Effector memory CD4-positive, alpha-beta T cell (primary cell): Measurements from ENCODE around the gene MAN2B2.

ENCODE experiments used
- DNase-seq, 3 donors: peaks; one replicate each; pipeline ENCODE4 v3.0.0-alpha.2; 2020
- H3K27ac ChIP-seq: 2 replicates; pipeline ENCODE4 v1.7.0; 2013; ENCODE audit warnings: mild to moderate bottlenecking, low read length, moderate library complexity; ENCODE audit not compliant: insufficient read depth, poor library complexity, severe bottlenecking
- H3K27me3 ChIP-seq: replicated peaks from 2 replicates; pipeline ENCODE4 v1.7.0; 2013; ENCODE audit warnings: mild to moderate bottlenecking, low read length; ENCODE audit not compliant: insufficient read depth, control insufficient read depth, poor library complexity, severe bottlenecking
- H3K36me3 ChIP-seq: 2 replicates; pipeline ENCODE4 v1.7.0; 2013; ENCODE audit warnings: mild to moderate bottlenecking, low read length, moderate library complexity; ENCODE audit not compliant: control insufficient read depth, insufficient read depth
- H3K4me1 ChIP-seq: 2 replicates; pipeline ENCODE4 v1.7.0; 2013; ENCODE audit warnings: low read length, mild to moderate bottlenecking; ENCODE audit not compliant: control insufficient read depth, insufficient read depth, poor library complexity, severe bottlenecking
- H3K4me3 ChIP-seq: 2 replicates; pipeline ENCODE4 v1.7.0; 2013; ENCODE audit warnings: low read length, low read depth, mild to moderate bottlenecking; ENCODE audit not compliant: insufficient read depth, poor library complexity, severe bottlenecking
- H3K9me3 ChIP-seq: 2 replicates; pipeline ENCODE4 v1.7.0; 2013; ENCODE audit warnings: mild to moderate bottlenecking, low read length, moderate library complexity; ENCODE audit not compliant: control insufficient read depth

MAN2B2 gene

DNA sequence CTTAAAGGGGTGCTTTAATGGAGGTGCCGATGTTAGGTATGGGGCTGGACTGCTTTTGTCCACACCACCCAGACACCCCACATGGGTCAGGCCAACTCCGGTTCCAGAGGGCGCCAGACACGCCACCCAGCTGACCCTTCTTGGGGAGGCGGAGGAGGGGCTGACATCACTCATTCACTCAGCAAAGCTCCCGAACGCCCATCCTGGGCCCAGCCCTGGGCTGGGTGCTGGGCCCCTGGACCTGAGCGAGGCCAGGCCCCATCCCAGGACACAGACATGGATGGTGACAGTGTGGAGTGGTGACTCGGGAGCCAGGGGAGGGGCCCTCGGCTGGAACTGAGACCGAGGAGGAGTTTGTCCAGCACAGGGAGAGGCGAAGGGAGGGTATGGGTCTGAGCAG lies 28.1 kb downstream of the MAN2B2 start:
- Histone ChIP-seq H3K9me3 (peaks cover 4% of the 10 kb centered on the region), H3K4me1 (no peaks in the 10 kb centered on the region), H3K27me3 (no peaks in the 10 kb centered on the region), H3K36me3 (peaks cover 81% of the 10 kb centered on the region), H3K4me3 (no peak overlapping the region), H3K27ac (no peak overlapping the region)
- no peak for DNase-seq

DNA sequence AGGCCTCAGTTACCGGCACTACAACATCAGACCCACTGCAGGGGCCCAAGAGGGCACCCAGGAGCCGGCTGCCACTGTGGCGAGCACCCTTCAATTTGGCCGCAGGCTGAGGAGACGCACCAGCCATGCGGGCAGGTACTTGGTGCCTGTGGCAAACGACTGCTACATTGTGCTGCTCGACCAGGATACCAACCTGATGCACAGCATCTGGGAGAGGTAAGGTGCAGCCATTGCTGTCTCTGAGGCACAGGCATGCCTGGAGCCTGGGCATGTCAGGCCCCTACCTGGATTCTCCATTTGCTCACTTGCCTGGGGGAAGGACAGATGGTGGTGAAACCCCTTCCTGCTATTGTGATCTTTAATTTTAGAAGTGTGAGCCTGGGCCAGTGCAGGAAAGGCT lies 30.1 kb downstream of the MAN2B2 start:
- Histone ChIP-seq H3K4me1 (no peaks in the 10 kb centered on the region), H3K4me3 (no peak overlapping the region), H3K36me3 (peaks cover 91% of the 10 kb centered on the region), H3K27me3 (no peaks in the 10 kb centered on the region), H3K9me3 (peaks cover 4% of the 10 kb centered on the region), H3K27ac (no peak overlapping the region)
- no peak for DNase-seq

DNA sequence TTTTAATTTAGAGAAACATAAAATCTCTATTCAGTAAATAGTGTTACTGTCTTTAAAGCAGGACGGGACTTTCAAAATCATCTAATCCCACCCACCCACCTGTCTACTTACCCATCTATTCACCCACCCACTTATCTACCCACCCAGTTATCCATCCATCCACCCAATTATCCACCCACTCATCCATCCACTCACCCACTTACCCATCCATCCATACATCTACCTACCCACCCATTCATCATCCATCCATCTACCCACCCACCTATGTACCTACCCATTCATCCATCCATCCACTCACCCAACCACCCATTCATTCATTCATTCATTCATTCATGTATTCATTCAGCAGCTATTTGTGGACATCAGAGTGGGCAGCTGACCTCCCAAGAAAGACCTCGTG lies 30.6 kb downstream of the MAN2B2 start:
- no peaks in the 10 kb centered on the region for H3K27me3 ChIP-seq
- DNase-seq = no peak
- peaks cover 4% of the 10 kb centered on the region for H3K9me3 ChIP-seq
- H3K4me3 ChIP-seq = no peak overlapping the region
- H3K36me3 ChIP-seq = peaks cover 94% of the 10 kb centered on the region
- no peak overlapping the region for H3K27ac ChIP-seq
- H3K4me1 ChIP-seq = no peaks in the 10 kb centered on the region

DNA sequence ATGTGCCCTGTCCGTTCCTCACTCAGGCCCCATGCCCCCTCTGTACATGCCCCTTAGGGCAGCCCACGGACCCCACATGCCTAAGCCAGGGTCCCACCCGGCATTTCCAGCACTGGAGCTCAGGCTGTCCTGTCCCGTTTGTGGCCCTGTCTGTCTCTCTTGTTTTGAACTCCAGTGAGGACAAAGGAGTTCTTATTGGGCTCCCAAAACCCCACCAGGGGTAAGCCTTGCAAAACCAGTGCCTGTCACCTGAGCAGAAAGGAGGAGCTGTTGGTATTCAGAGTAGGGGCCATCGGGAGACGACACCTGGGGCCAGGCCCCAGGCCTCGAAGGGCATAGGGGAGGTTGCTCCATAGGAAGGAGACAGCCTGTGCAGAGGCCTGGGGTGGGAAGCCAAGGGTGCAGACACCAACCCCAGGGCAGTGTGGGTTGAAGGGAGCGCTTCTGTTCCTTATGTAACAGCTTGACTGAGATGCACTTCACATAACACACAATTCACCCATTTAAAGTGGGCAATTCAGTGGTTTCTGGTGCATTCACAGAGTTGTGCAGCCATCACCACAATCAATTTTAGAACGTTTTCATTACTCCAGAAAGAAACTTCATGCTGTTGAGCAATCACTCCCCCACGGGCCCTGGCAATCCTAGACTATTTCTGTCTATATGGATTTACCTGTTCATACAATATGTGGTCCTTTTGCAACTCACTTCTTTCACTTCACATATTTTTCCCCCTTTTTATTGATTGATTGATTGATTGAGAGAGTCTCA lies 31.7 kb downstream of the MAN2B2 start:
- H3K36me3 ChIP-seq = peaks cover 94% of the 10 kb centered on the region

DNA sequence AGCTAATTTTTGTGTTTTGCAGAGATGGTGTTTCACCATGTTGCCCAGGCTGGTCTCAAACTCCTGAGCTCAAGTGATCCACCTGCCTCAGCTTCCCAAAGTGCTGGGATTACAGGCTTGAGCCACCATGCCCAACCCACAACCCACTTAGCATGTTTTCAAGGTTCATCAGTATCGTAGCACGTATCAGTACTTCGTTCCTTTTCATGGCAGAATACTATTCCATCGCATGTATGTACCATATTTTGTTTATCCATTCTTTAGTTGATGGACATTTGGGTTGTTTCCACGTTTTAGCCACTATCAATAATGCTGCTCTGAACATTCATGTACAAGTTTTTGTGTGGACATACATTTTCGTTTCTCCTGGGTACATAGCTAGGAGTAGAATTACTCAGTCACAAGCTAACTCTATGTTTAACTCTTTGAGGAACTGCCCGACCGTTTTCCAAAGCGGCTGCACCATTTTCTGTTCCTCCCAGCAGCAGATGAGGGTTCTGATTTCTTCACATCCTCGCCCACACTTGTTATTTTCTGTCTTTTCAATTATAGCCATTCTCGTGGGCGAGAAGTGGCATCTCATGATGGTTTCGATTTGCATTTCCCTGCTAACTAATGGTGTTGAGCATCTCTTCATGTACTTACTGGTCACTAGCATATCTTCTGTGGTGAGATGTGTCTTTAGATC lies 32.5 kb downstream of the MAN2B2 start:
- Histone ChIP-seq H3K27ac (no peak overlapping the region), H3K36me3 (peaks cover 92% of the 10 kb centered on the region), H3K4me1 (no peaks in the 10 kb centered on the region), H3K4me3 (no peak overlapping the region), H3K9me3 (peaks cover 4% of the 10 kb centered on the region), H3K27me3 (no peaks in the 10 kb centered on the region)
- no peak for DNase-seq

More for the DNA sequence above, 31.7 kb downstream of the MAN2B2 start:
- Histone ChIP-seq H3K9me3 (peaks cover 4% of the 10 kb centered on the region), H3K4me1 (no peaks in the 10 kb centered on the region), H3K27ac (no peak overlapping the region), H3K27me3 (no peaks in the 10 kb centered on the region), H3K4me3 (no peak overlapping the region)
- no peak for DNase-seq

DNA sequence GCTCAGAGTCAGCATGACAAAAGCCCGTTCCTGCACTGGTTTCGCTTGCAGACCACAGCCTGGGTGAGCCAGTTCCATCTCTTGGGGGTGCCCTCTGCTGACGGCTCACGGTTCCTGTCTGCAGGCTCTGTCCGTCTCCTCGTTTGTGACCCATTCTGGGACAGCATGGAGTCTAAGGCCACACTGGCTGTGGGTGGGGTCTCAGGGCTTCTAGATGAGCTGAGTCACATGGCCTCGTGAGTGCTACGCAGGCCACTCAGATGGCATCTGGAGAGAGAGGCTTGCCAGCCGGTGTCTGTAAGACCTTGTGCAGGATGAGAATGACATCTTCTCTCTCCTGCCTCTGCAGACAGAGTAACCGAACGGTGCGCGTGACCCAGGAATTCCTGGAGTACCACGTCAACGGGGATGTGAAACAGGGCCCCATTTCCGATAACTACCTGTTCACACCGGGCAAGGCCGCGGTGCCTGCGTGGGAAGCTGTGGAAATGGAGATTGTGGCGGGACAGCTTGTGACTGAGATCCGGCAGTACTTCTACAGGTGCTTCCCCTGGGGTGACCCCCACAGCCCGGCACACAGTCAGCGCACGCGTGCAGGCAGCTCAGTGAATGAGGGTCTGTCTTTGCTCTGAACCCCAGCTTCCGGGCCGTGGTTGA lies 33.9 kb downstream of the MAN2B2 start:
- Histone ChIP-seq H3K9me3 (peaks cover 4% of the 10 kb centered on the region), H3K4me1 (no peaks in the 10 kb centered on the region), H3K4me3 (no peak overlapping the region), H3K36me3 (peaks cover 88% of the 10 kb centered on the region), H3K27ac (no peak overlapping the region), H3K27me3 (no peaks in the 10 kb centered on the region)
- no peak for DNase-seq

DNA sequence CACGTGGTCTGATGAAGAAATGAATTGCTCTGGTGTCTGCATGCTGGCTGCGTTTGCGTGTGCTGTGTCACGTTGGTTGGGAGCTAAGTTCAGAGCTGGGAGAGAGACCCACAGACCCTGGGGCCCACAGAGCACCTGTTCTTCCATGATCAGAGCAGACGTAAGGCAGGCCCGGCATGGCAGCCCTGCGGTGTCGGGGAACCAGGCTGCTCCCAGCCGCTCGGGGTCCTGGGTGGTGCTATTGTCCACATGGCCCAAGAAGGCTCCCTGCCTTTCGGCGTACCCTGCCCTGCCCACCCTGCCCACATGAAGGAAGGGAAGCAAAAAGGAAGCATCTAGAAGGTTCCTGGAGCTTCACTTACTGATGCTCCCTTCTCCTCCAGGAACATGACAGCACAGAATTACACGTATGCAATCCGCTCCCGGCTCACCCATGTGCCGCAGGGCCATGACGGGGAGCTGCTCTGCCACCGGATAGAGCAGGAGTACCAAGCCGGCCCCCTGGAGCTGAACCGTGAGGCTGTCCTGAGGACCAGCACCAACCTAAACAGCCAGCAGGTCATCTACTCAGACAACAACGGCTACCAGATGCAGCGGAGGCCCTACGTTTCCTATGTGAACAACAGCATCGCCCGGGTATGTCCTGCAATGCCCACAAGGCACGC lies 34.6 kb downstream of the MAN2B2 start:
- peaks cover 88% of the 10 kb centered on the region for H3K36me3 ChIP-seq
- no peaks in the 10 kb centered on the region for H3K27me3 ChIP-seq
- H3K27ac ChIP-seq = no peak overlapping the region

DNA sequence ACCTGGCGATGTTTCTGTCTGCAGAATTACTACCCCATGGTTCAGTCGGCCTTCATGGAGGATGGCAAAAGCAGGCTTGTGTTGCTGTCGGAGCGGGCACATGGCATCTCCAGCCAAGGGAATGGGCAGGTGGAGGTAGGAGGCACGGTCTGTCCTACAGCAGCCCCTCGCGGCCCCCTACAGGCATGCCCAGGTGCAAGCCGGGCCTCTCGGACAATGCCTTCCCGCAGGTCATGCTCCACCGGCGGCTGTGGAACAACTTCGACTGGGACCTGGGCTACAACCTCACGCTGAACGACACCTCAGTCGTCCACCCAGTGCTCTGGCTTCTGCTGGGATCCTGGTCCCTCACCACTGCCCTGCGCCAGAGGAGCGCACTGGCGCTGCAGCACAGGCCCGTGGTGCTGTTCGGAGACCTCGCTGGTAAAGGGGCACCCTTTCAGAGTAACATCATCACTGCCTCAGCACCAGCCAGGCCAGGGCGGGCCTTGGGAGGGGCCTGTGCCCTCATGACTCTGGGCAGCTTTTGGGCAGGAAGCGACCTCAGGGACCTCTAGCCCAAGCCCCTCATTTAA lies 36.0 kb downstream of the MAN2B2 start:
- Histone ChIP-seq H3K9me3 (no peaks in the 10 kb centered on the region), H3K4me3 (no peak overlapping the region), H3K27ac (no peak overlapping the region), H3K4me1 (no peaks in the 10 kb centered on the region), H3K27me3 (no peaks in the 10 kb centered on the region), H3K36me3 (peaks cover 87% of the 10 kb centered on the region)
- no peak for DNase-seq

More for the DNA sequence above, 34.6 kb downstream of the MAN2B2 start:
- H3K9me3 ChIP-seq = peaks cover 4% of the 10 kb centered on the region
- no peak overlapping the region for H3K4me3 ChIP-seq
- DNase-seq = no peak
- H3K4me1 ChIP-seq = no peaks in the 10 kb centered on the region

DNA sequence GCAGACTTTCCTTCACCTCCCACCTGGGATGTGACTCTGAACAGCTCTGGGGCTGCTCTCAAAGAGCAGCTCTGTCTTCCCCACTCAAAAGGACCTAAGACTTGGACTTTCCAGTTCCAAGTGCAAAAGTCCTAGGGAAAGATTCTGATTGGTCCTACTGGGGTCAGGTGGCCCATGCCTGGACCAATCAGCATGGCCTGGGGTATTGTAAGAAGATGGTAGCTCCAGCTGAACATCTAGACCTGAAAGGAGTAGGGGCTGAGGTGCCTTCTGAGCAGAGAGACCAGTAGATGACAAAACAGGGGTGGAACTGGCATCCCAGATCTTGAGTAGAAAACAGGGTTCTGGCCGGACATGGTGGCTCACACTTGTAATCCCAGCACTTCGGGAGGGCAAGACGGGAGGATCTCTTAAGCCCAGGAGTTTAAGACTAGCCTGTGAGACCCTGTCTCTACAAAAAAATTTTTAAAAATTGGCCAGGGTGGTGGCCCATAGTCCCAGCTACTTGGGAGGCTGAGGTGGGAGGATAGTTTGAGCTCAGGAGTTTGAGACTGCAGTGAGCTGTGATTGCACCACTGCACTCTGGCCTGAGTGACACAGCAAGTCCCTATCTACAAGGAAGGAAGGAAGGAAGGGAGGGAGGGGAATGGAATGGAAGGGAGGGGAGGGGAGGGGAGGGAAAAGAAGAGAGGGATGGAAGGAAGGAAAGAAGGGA lies 38.1 kb downstream of the MAN2B2 start:
- peaks cover 86% of the 10 kb centered on the region for H3K36me3 ChIP-seq

More for the DNA sequence above, 38.1 kb downstream of the MAN2B2 start:
- DNase-seq = no peak
- no peaks in the 10 kb centered on the region for H3K4me1 ChIP-seq
- no peak overlapping the region for H3K4me3 ChIP-seq
- no peak overlapping the region for H3K27ac ChIP-seq
- H3K9me3 ChIP-seq = no peaks in the 10 kb centered on the region
- H3K27me3 ChIP-seq = no peaks in the 10 kb centered on the region
